HG03108 (cell line): Measurements from ENCODE around the gene BTG4.

Experiments used
- ATAC-seq: cut with Tn5 transposase; IDR thresholded peaks from one replicate; pipeline ENCODE4 v1.9.1; 2021; ENCODE audit warnings: moderate library complexity; ENCODE audit not compliant: unreplicated experiment

The BTG4 gene

GRCh38 chr11:111500481-111500880 lies 11.7 kb downstream of the BTG4 start:
- ATAC-seq: no peak

- ATAC-seq: no peak
Observed at GRCh38 chr11:111499483-111499882, 12.7 kb downstream of the BTG4 start.

DNA sequence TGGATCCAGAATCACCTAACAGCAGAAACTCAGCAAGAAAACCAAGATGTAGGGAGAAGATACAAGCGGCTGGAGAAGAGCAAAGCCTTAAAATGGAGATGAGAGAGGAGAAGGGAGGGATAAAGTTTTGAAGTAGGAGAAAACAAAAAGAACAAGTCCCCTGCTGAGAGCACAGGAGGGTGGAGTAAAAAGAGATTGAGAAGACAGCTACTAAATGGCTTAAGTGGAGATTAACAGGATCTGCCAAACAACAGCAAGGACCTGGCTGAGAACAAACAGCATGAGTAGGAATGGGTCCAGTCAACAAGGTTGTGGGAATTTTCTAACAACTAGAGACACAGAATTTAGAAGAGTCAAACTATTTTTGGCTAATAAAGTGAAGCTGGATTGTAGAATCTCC lies 18.1 kb downstream of the BTG4 start:
- ATAC-seq: no peak

GRCh38 chr11:111490496-111490895 lies 21.7 kb downstream of the BTG4 start:
- no peak for ATAC-seq

DNA sequence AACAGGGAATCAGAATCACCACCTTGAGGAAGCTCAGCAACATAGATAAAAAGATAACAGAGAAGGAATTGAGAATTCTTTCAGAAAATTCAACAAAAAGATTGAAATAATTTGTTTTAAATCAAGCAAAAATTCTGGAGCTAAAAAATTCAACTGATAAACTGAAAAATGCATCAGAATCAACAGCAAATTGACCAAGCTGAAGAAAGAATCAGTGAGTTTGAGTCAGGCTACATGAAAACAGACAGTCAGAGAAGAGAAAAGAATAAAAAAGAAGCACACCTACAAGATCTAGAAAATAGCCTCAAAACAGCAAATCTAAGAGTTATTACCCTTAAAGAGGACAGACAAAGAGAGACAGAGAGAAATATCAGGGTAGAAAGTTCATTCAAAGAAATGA lies 28.8 kb downstream of the BTG4 start:
- no peak for ATAC-seq

GRCh38 chr11:111479666-111480065 lies 32.5 kb downstream of the BTG4 start:
- no peak for ATAC-seq

DNA sequence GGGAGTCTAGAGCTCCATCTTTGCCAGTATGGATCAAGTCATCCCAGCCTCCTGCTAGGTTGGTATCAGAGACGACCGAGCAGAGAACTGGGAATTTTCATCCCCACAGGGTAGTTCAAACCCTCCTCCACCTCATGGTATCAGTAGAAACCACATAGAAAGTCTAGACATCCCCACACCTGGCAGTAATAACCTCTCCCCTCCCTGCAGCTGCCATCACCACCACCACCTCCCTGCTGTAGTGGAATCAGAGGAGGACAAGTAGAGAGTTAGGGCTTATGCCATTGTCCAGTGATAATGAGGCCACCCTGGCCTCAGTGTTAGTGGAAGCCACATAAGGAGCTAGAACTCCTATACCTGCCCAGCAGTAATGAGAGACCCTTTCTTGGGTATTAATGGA lies 34.3 kb downstream of the BTG4 start:
- ATAC-seq: no peak

GRCh38 chr11:111476956-111477355 lies 35.2 kb downstream of the BTG4 start:
- ATAC-seq: no peak

GRCh38 chr11:111476366-111476765 lies 35.8 kb downstream of the BTG4 start:
- ATAC-seq: no peak

GRCh38 chr11:111474432-111474831 lies 37.8 kb downstream of the BTG4 start:
- ATAC-seq: no peak

DNA sequence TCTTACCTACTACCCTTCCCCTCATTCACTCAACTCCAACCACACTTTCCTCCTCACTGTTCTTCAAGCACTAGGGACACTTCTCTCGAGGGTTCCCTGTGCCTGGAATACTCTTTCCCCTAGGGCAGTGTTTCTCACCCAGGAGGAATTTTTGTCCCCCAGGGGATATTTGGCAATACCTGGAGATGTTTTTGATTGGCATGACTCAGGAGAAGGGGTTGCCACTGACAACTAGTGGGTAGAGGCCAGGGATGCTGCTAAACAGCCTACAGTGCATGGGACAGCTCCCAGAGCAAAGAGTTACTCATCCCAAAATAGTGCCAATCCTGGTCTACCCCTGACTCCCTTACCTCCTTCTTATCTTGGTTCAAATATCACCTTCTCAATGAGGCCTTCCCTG lies 40.0 kb downstream of the BTG4 start:
- no peak for ATAC-seq

DNA sequence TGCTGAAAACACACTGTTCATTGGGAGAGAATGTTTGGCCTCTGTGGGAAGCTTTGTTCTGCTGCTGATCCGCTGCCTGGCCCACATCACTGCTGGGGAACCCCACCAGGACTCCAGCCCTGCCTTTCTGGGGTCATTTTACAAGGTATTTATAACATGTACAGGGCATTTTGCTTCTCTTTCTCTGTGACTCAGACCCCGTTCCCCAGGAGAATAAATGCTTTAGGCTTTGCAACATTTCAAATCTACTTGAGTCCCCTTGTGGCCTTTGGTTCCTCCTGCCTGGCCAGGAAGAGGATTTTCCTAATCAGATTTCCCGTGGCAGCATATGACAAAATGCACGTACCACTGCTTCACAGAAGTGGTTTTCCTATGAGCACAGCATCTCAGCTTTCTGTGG lies 43.0 kb downstream of the BTG4 start:
- no peak for ATAC-seq

GRCh38 chr11:111466615-111467014 lies 45.6 kb downstream of the BTG4 start:
- ATAC-seq: no peak

GRCh38 chr11:111465400-111465799 lies 46.8 kb downstream of the BTG4 start:
- ATAC-seq: no peak

DNA sequence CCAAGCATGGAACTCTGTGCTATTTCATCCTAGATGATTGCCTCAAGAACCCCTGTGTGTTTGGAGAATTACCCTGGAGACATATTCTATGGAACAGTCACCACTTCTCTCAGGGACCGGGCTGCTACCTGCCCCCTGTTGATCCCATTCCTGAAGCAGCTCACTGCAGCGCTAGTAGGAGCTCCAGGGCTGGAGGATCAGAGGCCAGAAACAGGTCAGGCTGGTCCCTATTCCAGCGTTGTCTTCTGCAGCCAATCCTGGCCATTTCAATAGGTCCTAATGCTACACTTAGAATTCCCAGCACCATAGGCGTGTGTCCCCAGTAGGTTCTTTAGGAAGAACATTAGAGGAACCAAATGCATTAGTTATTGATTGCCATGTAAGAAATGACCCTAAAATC lies 48.9 kb downstream of the BTG4 start:
- ATAC-seq: no peak

GRCh38 chr11:111462329-111462728 lies 49.9 kb downstream of the BTG4 start:
- ATAC-seq: no peak

- no peak for ATAC-seq
Observed at GRCh38 chr11:111461460-111462235, 50.5 kb downstream of the BTG4 start.

DNA sequence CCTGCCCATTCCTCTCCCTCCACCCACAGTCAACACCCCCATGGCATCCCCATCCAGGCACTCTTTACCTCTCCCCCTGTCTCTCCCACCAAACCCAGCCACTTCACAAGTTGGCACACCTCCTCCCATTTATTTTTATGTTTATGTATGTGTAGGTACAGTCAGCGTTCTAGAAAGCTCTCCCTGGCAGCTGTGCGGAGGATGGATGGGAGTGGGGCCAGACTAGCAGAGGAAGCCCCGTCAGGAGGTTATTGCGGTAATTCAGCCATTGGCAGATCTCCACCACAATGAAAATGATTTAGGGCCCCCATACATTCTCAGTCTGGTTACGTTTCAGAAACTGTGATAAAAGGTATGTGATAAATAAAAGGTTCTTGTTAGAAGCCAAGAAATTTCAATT lies 51.3 kb downstream of the BTG4 start:
- ATAC-seq: no peak

DNA sequence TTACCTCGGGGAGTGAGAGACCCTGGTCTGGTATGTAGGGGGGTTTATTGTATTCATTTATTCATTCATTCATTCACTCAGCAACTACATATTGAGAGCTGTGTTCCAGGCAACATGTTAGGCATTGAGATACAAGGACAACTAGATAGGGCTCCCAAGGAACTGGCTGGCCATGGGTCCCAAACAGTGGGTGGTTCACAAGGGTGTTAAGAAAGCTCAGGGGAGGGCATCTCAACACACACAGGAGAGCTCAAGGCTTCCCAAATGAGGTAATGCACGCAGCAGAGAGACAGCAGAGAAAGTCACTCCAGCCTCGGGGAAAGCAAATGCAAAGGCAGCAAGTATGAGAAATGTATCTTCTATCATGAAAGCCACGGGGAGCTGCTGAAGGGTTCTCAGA lies 51.8 kb downstream of the BTG4 start:
- ATAC-seq: no peak

- no peak for ATAC-seq
Observed at GRCh38 chr11:111459506-111460270, 52.5 kb downstream of the BTG4 start.

DNA sequence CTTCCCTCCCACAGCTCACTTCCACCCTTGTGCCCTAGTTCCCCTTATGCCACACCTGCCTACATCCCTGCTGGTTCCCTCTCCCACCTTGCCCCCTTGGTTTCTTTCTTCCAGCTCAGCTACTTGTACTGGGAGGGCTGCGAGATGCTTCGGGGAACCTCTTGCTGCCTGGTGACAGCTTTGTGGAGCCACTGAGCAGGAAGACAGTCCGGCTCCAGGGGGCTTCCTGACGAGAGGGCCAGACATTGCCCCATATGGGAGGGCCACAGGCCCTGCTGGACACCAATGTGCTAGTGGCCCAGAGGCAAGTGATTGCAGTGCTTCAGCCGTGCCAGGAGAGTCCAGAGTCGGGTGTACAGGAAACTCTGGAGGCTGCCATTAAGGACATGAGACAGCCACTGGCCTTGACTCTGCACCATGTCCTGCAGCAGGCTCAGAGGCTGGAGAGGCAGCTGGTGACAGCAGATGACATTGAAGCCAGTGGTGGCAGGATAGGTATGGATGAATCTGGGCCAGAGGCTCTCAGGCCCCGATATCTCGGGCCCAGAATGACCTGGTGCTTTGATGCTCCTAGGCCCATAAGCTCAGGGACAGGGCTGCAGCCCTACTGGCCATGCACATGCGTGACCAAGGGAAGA lies 54.3 kb downstream of the BTG4 start:
- no peak for ATAC-seq
